Erythroblast (primary cell): ENCODE results near the gene TRIM60.
"Not testable (repeated sequence)": the region's sequence is repeated elsewhere in the genome, so short reads cannot be mapped to it uniquely, and the experiment has no call there.

Source experiments
- DNase-seq, 2 experiments: peaks; one replicate each; lab custom pipeline; 2025; lab: John Stamatoyannopoulos, UW
- GATA1 ChIP-seq: IDR thresholded peaks from 2 replicates; pipeline ENCODE4 v1.6.1; 2011; ENCODE audit warnings: low read depth, mild to moderate bottlenecking, control low read depth, low read length, moderate library complexity
- POLR2A ChIP-seq: IDR thresholded peaks from 2 replicates; pipeline ENCODE4 v1.6.1; 2011; ENCODE audit warnings: mild to moderate bottlenecking, low read length

Gene TRIM60

GRCh38 chr4:165031436-165032211 is at the start of gene TRIM60:
TRIM60 (plus strand) TSS chr4:165031999; CDS start chr4:165040073, 8,074 bp downstream.
- TF ChIP-seq POLR2A = no peak
- TF ChIP-seq GATA1 = no peak
- DNase-seq = no peak

- no peak for TF ChIP-seq GATA1
- no peak for TF ChIP-seq POLR2A
These were observed 42.3 kb upstream of the TRIM60 start for GRCh38 chr4:164989471-164989870.

GRCh38 chr4:164990786-164991185 is 41.0 kb upstream of the TRIM60 start:
- DNase-seq = not testable (repeated sequence)

More at GRCh38 chr4:164989471-164989870, 42.3 kb upstream of the TRIM60 start:
- DNase-seq = no peak

- not testable (repeated sequence) for DNase-seq
These were observed 35.7 kb upstream of the TRIM60 start for GRCh38 chr4:164996123-164996522.

- TF ChIP-seq GATA1 (no peak), POLR2A (no peak)
- peak; percentile 81 to 88 for DNase-seq
These were observed 34.5 kb upstream of the TRIM60 start for GRCh38 chr4:164997324-164997723.

- TF ChIP-seq GATA1 (no peak), POLR2A (no peak)
- DNase-seq = no peak
These were observed 33.9 kb upstream of the TRIM60 start for GRCh38 chr4:164997941-164998340.

- not testable (repeated sequence) for DNase-seq
These were observed 33.2 kb upstream of the TRIM60 start for GRCh38 chr4:164998526-164999080.

GRCh38 chr4:165001957-165002356 is 29.8 kb upstream of the TRIM60 start:
- not testable (repeated sequence) for DNase-seq

- TF ChIP-seq GATA1 (no peak), POLR2A (no peak)
- DNase-seq = no peak
These were observed 26.4 kb upstream of the TRIM60 start for GRCh38 chr4:165005352-165005925.

- TF ChIP-seq GATA1 = no peak
- TF ChIP-seq POLR2A = no peak
- DNase-seq = no peak
These were observed 25.3 kb upstream of the TRIM60 start for GRCh38 chr4:165006456-165006855.

- TF ChIP-seq GATA1 (no peak), POLR2A (no peak)
- DNase-seq = no peak
These were observed 24.9 kb upstream of the TRIM60 start for GRCh38 chr4:165006886-165007285.

GRCh38 chr4:165009493-165010227 is 22.1 kb upstream of the TRIM60 start:
- DNase-seq = no peak
- TF ChIP-seq GATA1 (no peak), POLR2A (no peak)

GRCh38 chr4:165010487-165010886 is 21.3 kb upstream of the TRIM60 start:
- TF ChIP-seq GATA1 = no peak
- TF ChIP-seq POLR2A = no peak
- DNase-seq = no peak

GRCh38 chr4:165010991-165011390 is 20.8 kb upstream of the TRIM60 start:
- TF ChIP-seq GATA1 (no peak), POLR2A (no peak)
- DNase-seq = no peak

- no peak for TF ChIP-seq POLR2A
- TF ChIP-seq GATA1 = no peak
- no peak for DNase-seq
These were observed 20.4 kb upstream of the TRIM60 start for GRCh38 chr4:165011403-165011802.
